Neural progenitor cell (in vitro differentiated cells): ENCODE data around the gene SPATA6. TPM values are rescaled to one million over a fixed set of nuclear protein-coding genes. Genes with fewer than 3 reads are reported as not detected.
"Not testable (repeated sequence)": the region's sequence is repeated elsewhere in the genome, so short reads cannot be mapped to it uniquely, and the experiment has no call there.

Source experiments
- DNase-seq: peaks from one replicate; pipeline ENCODE4 v3.0.0-alpha.2; 2016; ENCODE audit warnings: low spot score
- H2AFZ ChIP-seq: fragments of 200-600 bp; sonication (generic); replicated peaks from 2 replicates; pipeline ENCODE4 v1.6.1; 2016; ENCODE audit warnings: antibody characterized with exemption
- H3F3A ChIP-seq: fragments of 200-600 bp; sonication (generic); 2 replicates; pipeline ENCODE4 v1.6.1; 2016; ENCODE audit warnings: antibody characterized with exemption, low read depth
- H3K27ac ChIP-seq: fragments of 200-600 bp; sonication (generic); 2 replicates; pipeline ENCODE4 v1.5.1; 2016; ENCODE audit warnings: mild to moderate bottlenecking
- H3K27me3 ChIP-seq: fragments of 200-600 bp; sonication (generic); 2 replicates; pipeline ENCODE4 v1.6.1; 2016; ENCODE audit warnings: mild to moderate bottlenecking, moderate library complexity
- H3K36me3 ChIP-seq: fragments of 200-600 bp; sonication (generic); 2 replicates; pipeline ENCODE4 v1.5.1; 2016
- H3K4me1 ChIP-seq: fragments of 200-600 bp; sonication (generic); 2 replicates; pipeline ENCODE4 v1.6.1; 2016; ENCODE audit warnings: mixed run types
- H3K4me2 ChIP-seq: fragments of 200-600 bp; sonication (generic); 2 replicates; pipeline ENCODE4 v1.6.1; 2016
- H3K4me3 ChIP-seq: fragments of 200-600 bp; sonication (generic); 2 replicates; pipeline ENCODE4 v1.5.1; 2016
- H3K79me2 ChIP-seq: fragments of 200-600 bp; sonication (generic); 2 replicates; pipeline ENCODE4 v1.6.1; 2016; ENCODE audit warnings: low read depth
- H3K9ac ChIP-seq: fragments of 200-600 bp; sonication (generic); 2 replicates; pipeline ENCODE4 v1.6.1; 2016
- H3K9me3 ChIP-seq: fragments of 200-600 bp; sonication (generic); 2 replicates; pipeline ENCODE4 v1.5.1; 2016; ENCODE audit warnings: low read depth
- H4K20me1 ChIP-seq: fragments of 200-600 bp; sonication (generic); 2 replicates; pipeline ENCODE4 v1.6.1; 2016; ENCODE audit warnings: low read depth
- H3K27ac Mint-ChIP-seq: 3 replicates; pipeline ENCODE4 v1.8.0; 2021; ENCODE audit warnings: mixed read lengths
- H3K27me3 Mint-ChIP-seq: 2 replicates; pipeline ENCODE4 v1.8.0; 2022; ENCODE audit warnings: low read depth, mild to moderate bottlenecking, inconsistent platforms, moderate library complexity, mixed read lengths; ENCODE audit not compliant: insufficient read depth
- H3K36me3 Mint-ChIP-seq: 3 replicates; pipeline ENCODE4 v1.8.0; 2021; ENCODE audit warnings: mixed read lengths
- H3K4me1 Mint-ChIP-seq: 3 replicates; pipeline ENCODE4 v1.8.0; 2021; ENCODE audit warnings: mixed read lengths
- H3K4me3 Mint-ChIP-seq: 3 replicates; pipeline ENCODE4 v1.8.0; 2021; ENCODE audit warnings: mild to moderate bottlenecking, moderate library complexity, mixed read lengths
- H3K9me3 Mint-ChIP-seq: 3 replicates; pipeline ENCODE4 v1.8.0; 2020; ENCODE audit warnings: mixed read lengths
- CTCF ChIP-seq: fragments of 200-600 bp; sonication (generic); IDR thresholded peaks from 2 replicates; pipeline ENCODE4 v1.5.1; 2017; ENCODE audit warnings: antibody characterized with exemption, mild to moderate bottlenecking
- EZH2 ChIP-seq: fragments of 200-600 bp; sonication (generic); IDR thresholded peaks from 2 replicates; pipeline ENCODE4 v1.6.1; 2017; ENCODE audit warnings: antibody characterized with exemption, mild to moderate bottlenecking, moderate library complexity
- EZH2phosphoT487 ChIP-seq: fragments of 200-600 bp; sonication (generic); IDR thresholded peaks from 2 replicates; pipeline ENCODE4 v1.6.1; 2017; ENCODE audit warnings: antibody characterized with exemption
- total RNA-seq: library from RNA; depleted of rRNA; stranded (reverse); fragments of >200 nt; gene quantifications from 2 replicates; pipeline ENCODE4 v1.2.3, GENCODE V29; 2015; ENCODE audit warnings: low replicate concordance

SPATA6 gene
- total RNA-seq, 1 donor from 2014 or later, result 33.5 TPM

- H3K9me3 ChIP-seq, result no peaks in the 10 kb centered on the region
- no peak for DNase-seq
Observed at GRCh38 chr1:48302652-48303051, 169.4 kb downstream of the SPATA6 start.

GRCh38 chr1:48294656-48295055 lies 177.3 kb downstream of the SPATA6 start:
- no peak overlapping the region for H3K4me3 ChIP-seq
- no peaks in the 10 kb centered on the region for H3K27me3 ChIP-seq
- peaks cover 3% of the 10 kb centered on the region for H3K36me3 ChIP-seq
- no peak overlapping the region for H3K4me3 Mint-ChIP-seq
- peaks cover 2% of the 10 kb centered on the region for H3K27me3 Mint-ChIP-seq
- H3K4me1 Mint-ChIP-seq, result peaks cover 3% of the 10 kb centered on the region
- no peak overlapping the region for H3K27ac ChIP-seq
- H3K9me3 ChIP-seq, result no peaks in the 10 kb centered on the region
- no peak for TF ChIP-seq EZH2phosphoT487
- no peak for TF ChIP-seq CTCF
- TF ChIP-seq EZH2, result no peak
- H3F3A ChIP-seq, result no peaks in the 10 kb centered on the region
- H3K36me3 Mint-ChIP-seq, result peaks cover 3% of the 10 kb centered on the region
- no peak overlapping the region for H3K4me2 ChIP-seq
- no peaks in the 10 kb centered on the region for H3K4me1 ChIP-seq
- H2AFZ ChIP-seq, result no peak overlapping the region
- H3K9ac ChIP-seq, result no peak overlapping the region
- H3K27ac Mint-ChIP-seq, result no peak overlapping the region
- no peak for DNase-seq
- H4K20me1 ChIP-seq, result no peaks in the 10 kb centered on the region
- H3K79me2 ChIP-seq, result no peaks in the 10 kb centered on the region
- peaks cover 2% of the 10 kb centered on the region for H3K9me3 Mint-ChIP-seq

More at GRCh38 chr1:48302652-48303051, 169.4 kb downstream of the SPATA6 start:
- Mint-ChIP-seq H3K27ac (no peak overlapping the region), H3K4me1 (no peaks in the 10 kb centered on the region), H3K27me3 (no peaks in the 10 kb centered on the region), H3K4me3 (no peak overlapping the region), H3K36me3 (peaks cover 10% of the 10 kb centered on the region), H3K9me3 (no peaks in the 10 kb centered on the region)
- no peak overlapping the region for H3K4me3 ChIP-seq
- H3K27ac ChIP-seq, result no peak overlapping the region
- H2AFZ ChIP-seq, result no peak overlapping the region
- H3K79me2 ChIP-seq, result no peaks in the 10 kb centered on the region
- TF ChIP-seq EZH2phosphoT487, result no peak
- TF ChIP-seq EZH2, result no peak
- H4K20me1 ChIP-seq, result no peaks in the 10 kb centered on the region
- H3K9ac ChIP-seq, result no peak overlapping the region
- no peaks in the 10 kb centered on the region for H3K27me3 ChIP-seq
- no peaks in the 10 kb centered on the region for H3F3A ChIP-seq
- no peaks in the 10 kb centered on the region for H3K36me3 ChIP-seq
- H3K4me2 ChIP-seq, result no peak overlapping the region
- no peaks in the 10 kb centered on the region for H3K4me1 ChIP-seq

DNA sequence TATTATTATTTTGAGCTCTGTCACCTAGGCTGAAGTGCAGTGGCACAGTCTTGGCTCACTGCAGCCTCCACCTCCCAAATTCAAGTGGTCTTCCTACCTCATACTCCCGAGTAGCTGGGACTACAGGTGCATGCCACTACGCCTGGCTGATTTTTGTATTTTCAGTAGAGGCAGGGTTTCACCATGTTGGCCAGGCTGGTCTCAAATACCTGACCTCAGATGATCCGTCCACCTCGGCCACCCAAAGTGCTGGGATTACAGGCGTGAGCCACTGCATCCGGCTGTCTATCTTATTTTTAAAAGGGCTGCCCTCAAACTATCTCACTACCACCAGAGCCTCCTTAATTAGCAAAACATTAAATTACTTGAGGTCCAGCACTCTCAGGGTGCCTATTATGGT lies 177.9 kb downstream of the SPATA6 start:
- not testable (repeated sequence) for H3K4me2 ChIP-seq, H4K20me1 ChIP-seq, H3K9ac ChIP-seq, H3K4me1 Mint-ChIP-seq, H3K27ac ChIP-seq, H3K27me3 ChIP-seq, H3K79me2 ChIP-seq, H3K4me1 ChIP-seq, H3K4me3 ChIP-seq, H3K9me3 Mint-ChIP-seq, H3K27me3 Mint-ChIP-seq, H3K4me3 Mint-ChIP-seq, H3K27ac Mint-ChIP-seq, H3K36me3 ChIP-seq, DNase-seq, H3K9me3 ChIP-seq, H3F3A ChIP-seq, H3K36me3 Mint-ChIP-seq, H2AFZ ChIP-seq

- no peak overlapping the region for H3K4me2 ChIP-seq
- H3K4me3 ChIP-seq, result no peak overlapping the region
- peaks cover 2% of the 10 kb centered on the region for H3K27me3 Mint-ChIP-seq
- H3K4me1 ChIP-seq, result no peaks in the 10 kb centered on the region
- no peaks in the 10 kb centered on the region for H3K79me2 ChIP-seq
- no peak overlapping the region for H3K4me3 Mint-ChIP-seq
- no peak for TF ChIP-seq EZH2phosphoT487
- TF ChIP-seq CTCF, result no peak
- TF ChIP-seq EZH2, result no peak
- DNase-seq, result no peak
- no peak overlapping the region for H2AFZ ChIP-seq
- no peak overlapping the region for H3K27ac Mint-ChIP-seq
- no peak overlapping the region for H3K27ac ChIP-seq
- H3K27me3 ChIP-seq, result no peaks in the 10 kb centered on the region
- H3K9me3 ChIP-seq, result no peaks in the 10 kb centered on the region
- peaks cover 3% of the 10 kb centered on the region for H3K36me3 ChIP-seq
- peaks cover 9% of the 10 kb centered on the region for H3K36me3 Mint-ChIP-seq
- peaks cover 3% of the 10 kb centered on the region for H3K4me1 Mint-ChIP-seq
- no peaks in the 10 kb centered on the region for H4K20me1 ChIP-seq
- H3F3A ChIP-seq, result no peaks in the 10 kb centered on the region
- peaks cover 5% of the 10 kb centered on the region for H3K9me3 Mint-ChIP-seq
- no peak overlapping the region for H3K9ac ChIP-seq
Observed at GRCh38 chr1:48292706-48293105, 179.3 kb downstream of the SPATA6 start.
